ENCODE measurements around the gene FOLR2.

The FOLR2 gene

DNA sequence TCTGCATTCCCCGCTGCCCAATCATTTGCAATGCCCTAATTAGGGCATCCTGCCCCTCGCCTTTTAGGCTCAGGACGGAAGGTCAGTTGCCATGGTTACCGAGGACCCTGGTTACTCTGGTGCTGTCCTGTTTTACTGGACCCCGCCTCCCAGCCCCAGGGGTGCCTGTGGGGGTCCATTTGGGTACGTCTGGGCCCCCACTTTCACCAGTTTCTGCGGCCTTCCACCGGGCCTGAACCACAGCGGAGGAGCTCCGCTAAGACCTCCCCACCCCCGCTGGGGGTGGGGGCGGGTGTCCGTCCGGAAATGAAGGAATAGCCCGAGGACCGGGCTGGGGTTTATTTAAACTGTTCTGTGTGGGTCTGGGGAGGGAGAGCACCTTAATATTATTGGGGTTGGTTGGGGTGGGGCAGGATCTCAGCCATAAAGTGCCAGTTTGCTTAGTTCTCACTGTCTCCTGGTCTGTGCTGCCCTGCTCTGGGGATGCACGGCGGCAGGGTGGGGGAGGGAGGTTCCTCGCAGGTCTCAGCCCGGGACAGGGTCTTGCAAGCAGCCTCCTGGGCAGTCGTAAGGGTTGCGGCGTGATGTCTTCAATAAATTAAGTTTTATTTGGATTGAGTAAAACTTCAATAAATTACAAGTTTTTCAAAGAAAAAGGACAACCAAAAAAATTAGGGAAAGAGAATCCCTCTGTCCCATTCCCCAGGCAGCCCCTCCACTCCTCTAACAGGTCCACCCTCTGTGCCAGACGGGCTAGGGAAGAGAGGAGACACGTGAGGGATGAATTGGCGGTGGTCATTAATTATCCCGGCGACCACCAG lies 22.1 kb downstream of the FOLR2 start:
- peak in 2 of 10 donors; percentile 55 to 66 for DNase-seq

GRCh38 chr11:72239313-72239848 lies 22.8 kb downstream of the FOLR2 start:
- intact Hi-C loops (cut with DNase I) = no loop called here
- DNase-seq = peak in 2 of 10 donors; percentile 57 to 67

More for the DNA sequence above, 22.1 kb downstream of the FOLR2 start:
- intact Hi-C loops (cut with DNase I) = no loop called here

- DNase-seq = peak in 3 of 10 donors; percentile 31 to 87 (median 76)
- intact Hi-C loops (cut with DNase I) = no loop called here
Measured at GRCh38 chr11:72239849-72240460, 23.4 kb downstream of the FOLR2 start.

DNA sequence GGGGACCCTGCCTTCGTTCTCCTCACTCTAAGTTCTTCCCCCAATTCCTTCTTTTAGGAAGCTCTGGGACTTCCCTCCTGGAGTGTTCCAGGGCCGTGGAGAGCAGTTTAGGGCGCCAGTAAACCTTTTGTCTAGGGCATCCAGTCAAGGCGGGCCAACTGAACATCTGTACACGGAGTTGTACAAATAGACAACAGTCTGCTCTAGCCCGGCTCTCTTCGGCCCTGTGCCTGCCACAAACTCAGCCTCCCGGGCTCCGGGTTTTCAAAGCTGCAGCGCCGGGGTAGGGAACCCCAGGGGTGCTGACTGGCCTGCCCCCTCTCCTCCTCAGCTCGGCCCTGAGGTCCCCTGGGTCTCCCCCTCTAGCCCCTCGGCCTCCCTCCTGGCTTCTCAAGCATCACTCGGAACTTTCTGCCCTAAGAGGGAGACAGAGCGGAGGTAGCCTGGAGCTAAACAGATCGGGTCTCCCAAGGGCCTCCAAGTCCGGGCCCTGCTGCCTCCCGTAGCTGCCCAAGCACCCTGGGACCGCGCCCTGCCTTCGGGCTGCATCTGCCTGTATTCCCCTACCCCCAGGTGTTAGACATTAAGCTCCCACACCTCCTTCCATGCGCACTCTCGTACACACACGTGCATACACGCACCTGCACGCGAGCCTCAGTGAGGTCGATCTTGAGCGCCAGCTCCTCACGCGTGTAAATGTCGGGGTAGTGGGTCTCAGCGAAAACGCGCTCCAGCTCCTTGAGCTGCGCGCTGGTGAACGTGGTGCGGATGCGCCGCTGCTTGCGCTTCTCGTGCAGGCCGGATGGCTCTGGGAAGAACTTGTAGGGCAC lies 24.1 kb downstream of the FOLR2 start:
- DNase-seq = peak in 1 of 10 donors; percentile 75
- intact Hi-C loops (cut with DNase I) = no loop called here

- peak in 1 of 10 donors; percentile 59 for DNase-seq
Measured at GRCh38 chr11:72241291-72241781, 24.7 kb downstream of the FOLR2 start.

GRCh38 chr11:72242141-72242540 lies 25.5 kb downstream of the FOLR2 start:
- intact Hi-C loops (cut with DNase I) = no loop called here
- no peak for DNase-seq

More at GRCh38 chr11:72241291-72241781, 24.7 kb downstream of the FOLR2 start:
- intact Hi-C loops (cut with DNase I) = no loop called here

- DNase-seq = peak in 1 of 10 donors; percentile 35
- intact Hi-C loops (cut with DNase I) = no loop called here
Measured at GRCh38 chr11:72243173-72244059, 26.8 kb downstream of the FOLR2 start.

DNA sequence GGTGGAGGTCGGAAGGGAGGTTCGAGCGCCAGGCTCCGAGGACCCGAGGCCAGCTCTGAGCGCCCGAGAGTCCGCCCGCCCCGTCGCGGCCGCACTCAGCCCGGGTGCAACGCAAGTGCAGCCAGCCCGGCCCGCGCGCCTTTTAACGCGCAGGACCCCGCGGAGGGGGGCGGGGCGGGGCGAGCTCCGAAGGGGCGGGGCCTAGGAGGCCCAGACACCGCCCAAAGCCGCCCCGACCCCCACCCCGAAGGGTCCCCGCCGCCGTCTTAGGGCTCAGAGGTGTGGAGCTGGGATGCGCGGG lies 27.4 kb downstream of the FOLR2 start, which contains the start of gene PHOX2A:
Gene PHOX2A (minus strand): TSS at position 117 of the 301 bp plus-strand sequence. CDS start 172 bp downstream, outside the sequence.
- peak in 1 of 10 donors; percentile 21 for DNase-seq
- intact Hi-C loops (cut with DNase I) = no loop called here

GRCh38 chr11:72244361-72245262 lies 28.0 kb downstream of the FOLR2 start:
- intact Hi-C loops (cut with DNase I) = no loop called here
- DNase-seq = peak in 1 of 10 donors; percentile 47

DNA sequence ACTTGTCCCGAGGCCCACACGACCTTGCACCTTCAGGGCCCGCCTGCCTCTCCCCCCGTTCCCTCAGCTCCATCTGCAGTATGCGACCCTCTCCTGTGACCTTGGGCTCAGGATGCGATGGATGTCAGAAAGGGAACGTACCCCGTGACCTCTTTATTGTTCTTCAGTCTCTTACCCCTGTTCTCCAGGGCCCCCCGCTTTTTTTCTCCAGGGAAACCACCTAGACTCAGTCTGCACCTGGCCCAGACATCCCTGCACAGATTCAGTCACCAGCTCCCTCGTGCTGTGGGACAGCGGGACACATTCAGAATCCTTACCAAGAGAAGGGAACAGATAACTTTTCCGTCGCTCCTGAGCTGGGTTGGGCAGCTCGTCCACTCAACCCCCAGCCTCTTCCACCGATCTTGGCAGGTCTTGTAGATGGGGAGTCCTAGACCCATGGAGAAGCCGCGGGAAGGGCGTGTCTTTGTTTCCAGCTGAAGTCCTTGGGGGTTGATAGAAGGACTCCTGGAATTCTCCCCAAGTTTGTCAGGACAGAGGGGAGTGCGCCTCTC lies 28.7 kb downstream of the FOLR2 start:
- intact Hi-C loops (cut with DNase I) = no loop called here
- DNase-seq = peak in 1 of 10 donors; percentile 24

GRCh38 chr11:72247584-72247983 lies 31.0 kb downstream of the FOLR2 start:
- intact Hi-C loops (cut with DNase I) = no loop called here
- DNase-seq = peak in 1 of 10 donors; percentile 15

DNA sequence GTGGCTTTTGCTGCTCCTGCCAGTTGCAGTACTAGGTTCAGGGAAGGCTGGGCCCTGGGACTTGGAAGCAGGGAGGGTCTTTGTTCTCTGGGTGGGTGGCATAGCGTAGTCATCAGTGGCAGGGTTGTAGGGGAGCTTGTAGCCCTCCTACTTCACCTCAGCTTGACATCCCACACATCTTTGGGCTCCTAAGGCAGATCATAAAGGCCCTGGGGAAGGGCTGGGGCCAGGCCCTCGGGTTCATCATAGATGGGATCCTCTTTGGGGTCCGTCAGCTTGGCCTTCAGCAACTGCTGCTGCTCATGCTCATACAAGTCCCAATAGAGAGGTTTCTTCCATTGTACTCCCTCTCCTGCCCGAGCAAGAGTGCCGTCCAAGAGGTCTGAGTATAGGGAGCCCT lies 33.4 kb downstream of the FOLR2 start:
- DNase-seq = peak in 1 of 10 donors; percentile 35

DNA sequence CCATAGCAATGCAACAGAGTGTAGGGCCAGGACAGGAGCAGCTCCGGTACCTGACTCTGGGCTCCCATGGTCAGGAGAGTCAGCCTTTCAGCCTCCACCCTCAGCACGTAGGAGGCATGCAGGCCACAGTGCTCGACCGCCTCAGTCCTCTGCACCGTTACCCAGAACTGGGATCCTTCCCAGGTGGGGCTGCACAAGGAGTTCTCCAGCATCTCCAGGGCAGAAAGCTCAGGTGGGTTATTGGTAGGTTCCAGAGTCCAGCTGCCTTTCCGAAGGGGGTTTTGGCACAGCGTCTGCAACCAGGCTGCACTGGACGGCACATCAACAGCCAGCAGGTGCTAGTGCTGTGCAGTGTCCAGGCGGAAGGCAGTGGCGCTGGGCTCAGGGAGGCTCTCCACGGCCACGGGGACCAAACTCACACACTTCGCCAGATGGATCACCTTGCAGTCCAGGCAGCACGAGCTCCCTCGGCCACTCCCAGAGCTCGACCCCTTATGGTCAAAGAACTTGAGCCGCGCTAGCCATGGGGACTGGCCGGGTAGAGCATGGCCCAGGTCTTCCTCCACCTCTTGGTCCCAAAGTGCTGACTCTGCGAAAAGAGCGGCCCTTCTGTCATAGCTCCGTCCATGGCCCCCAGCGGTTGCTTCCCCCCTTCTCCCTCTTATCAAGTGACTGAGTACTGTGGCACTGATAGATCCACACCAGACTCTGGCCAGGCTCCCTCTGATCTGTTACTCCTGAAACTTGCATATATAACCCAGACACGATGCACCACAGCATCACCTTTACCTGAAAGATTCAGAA lies 34.3 kb downstream of the FOLR2 start:
- peak in 1 of 10 donors; percentile 27 for DNase-seq
- intact Hi-C loops (cut with DNase I) = no loop called here

More for the DNA sequence above, 33.4 kb downstream of the FOLR2 start:
- intact Hi-C loops (cut with DNase I) = no loop called here

DNA sequence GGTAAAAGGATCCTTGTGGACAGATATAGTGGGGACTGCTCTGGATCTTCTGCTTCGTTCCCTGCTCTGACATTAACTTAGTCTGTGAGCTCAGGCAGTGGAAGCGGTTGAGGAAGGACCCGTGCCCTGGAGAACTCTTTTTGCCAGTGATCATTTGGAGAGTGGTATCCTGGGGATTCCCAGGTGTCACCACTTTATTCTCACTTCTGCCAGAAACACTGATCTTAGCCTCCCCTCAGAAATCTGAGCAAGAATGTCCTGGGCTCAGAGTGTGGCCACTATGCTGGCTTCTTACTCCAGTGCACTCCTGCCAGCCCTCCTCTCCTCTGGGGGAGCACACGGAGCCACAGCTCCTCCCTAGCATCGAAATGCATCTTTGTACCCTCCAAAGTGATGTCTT lies 35.0 kb downstream of the FOLR2 start:
- no peak for DNase-seq
- intact Hi-C loops (cut with DNase I) = no loop called here

GRCh38 chr11:72253392-72253791 lies 36.8 kb downstream of the FOLR2 start:
- no peak for DNase-seq
- intact Hi-C loops (cut with DNase I) = no loop called here

DNA sequence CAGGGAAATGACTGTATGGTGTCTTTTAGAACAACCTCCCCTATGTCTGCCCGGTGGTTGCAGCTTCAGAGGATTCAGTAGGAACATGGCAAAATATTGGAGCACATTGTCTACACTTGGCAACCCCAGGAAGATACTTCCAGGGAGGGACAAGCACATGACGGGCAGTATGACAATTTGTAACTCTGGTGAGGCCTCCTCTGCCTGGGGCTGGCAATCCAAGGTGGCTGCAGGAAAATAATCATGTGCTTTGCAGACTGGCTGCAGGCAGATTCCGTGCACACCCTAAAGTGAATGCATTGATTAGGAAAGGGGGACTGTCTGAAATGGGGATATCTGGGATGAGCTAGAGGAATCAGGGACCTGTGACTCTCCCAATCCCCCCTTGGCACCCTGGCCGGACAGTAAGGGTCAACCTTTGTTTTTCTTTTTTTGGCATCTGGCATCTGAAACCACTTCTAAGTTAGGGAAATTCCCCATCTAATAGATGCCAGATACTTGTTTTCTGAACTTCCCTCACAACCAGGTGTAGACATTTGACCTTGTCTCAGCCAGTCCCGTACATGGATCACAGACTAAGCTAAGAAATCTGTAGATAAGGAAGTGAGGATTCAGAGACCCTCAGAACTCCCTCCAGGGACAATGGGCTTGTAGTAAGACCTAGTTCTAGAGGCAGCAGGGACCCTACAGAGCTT lies 37.9 kb downstream of the FOLR2 start:
- intact Hi-C loops (cut with DNase I) = no loop called here
- peak in 1 of 10 donors; percentile 33 for DNase-seq

GRCh38 chr11:72257570-72257969 lies 41.0 kb downstream of the FOLR2 start:
- DNase-seq = no peak
- intact Hi-C loops (cut with DNase I) = no loop called here

Data from posterior cingulate gyrus (tissue), 11 donors.